Thoracic aorta (tissue), 2 donors: ENCODE results near the gene SELENOO. TPM values are rescaled to one million over a fixed set of nuclear protein-coding genes. Genes with fewer than 3 reads are reported as not detected.

Experiments used
- ATAC-seq: fragments of 150-250 bp; one replicate; pipeline ENCODE4 v1.8.0; 2017; ENCODE audit warnings: low read depth; ENCODE audit not compliant: insufficient number of reproducible peaks, low FRiP score
- DNase-seq: peaks from one replicate; pipeline ENCODE4 v3.0.0-alpha.2; 2020; ENCODE audit warnings: low spot score
- H3K27ac ChIP-seq, 2 donors: fragments of 200-600 bp; sonication (generic); 1 replicate in 1 of 2; 2 replicates in 1 of 2; pipeline ENCODE4 v1.5.1; 2016; ENCODE audit warnings: mild to moderate bottlenecking in 2 of 2, moderate library complexity in 2 of 2
- H3K27me3 ChIP-seq: fragments of 200-600 bp; sonication (generic); replicated peaks from 2 replicates; pipeline ENCODE4 v1.6.0; 2016; ENCODE audit warnings: mild to moderate bottlenecking; ENCODE audit not compliant: insufficient read depth
- H3K36me3 ChIP-seq: fragments of 200-600 bp; sonication (generic); one replicate; pipeline ENCODE4 v1.5.1; 2016
- H3K4me1 ChIP-seq, 2 donors: fragments of 200-600 bp; sonication (generic); 1 replicate in 1 of 2; 2 replicates in 1 of 2; pipeline versions ENCODE4 v1.5.1 to v1.6.0; 2016; ENCODE audit warnings: low read depth in 2 of 2, mild to moderate bottlenecking in 1 of 2; ENCODE audit not compliant: control insufficient read depth in 1 of 2
- H3K4me3 ChIP-seq: fragments of 200-600 bp; sonication (generic); 2 replicates; pipeline ENCODE4 v1.5.1; 2016; ENCODE audit warnings: mild to moderate bottlenecking
- H3K9me3 ChIP-seq: fragments of 200-600 bp; sonication (generic); 2 replicates; pipeline ENCODE4 v1.5.1; 2016
- CTCF ChIP-seq: fragments of 200-600 bp; sonication (generic); IDR thresholded peaks from one replicate; pipeline ENCODE4 v1.5.1; 2019; ENCODE audit warnings: antibody characterized with exemption
- total RNA-seq, 2 donors: library from RNA; depleted of rRNA; stranded (reverse); fragments of >200 nt; gene quantifications; one replicate each; pipeline versions ENCODE4 v1.1.0 to v1.2.3, GENCODE V29; 2016

Gene SELENOO
- total RNA-seq, 2 donors from 2014 or later: 25.6 to 41.0 TPM

DNA sequence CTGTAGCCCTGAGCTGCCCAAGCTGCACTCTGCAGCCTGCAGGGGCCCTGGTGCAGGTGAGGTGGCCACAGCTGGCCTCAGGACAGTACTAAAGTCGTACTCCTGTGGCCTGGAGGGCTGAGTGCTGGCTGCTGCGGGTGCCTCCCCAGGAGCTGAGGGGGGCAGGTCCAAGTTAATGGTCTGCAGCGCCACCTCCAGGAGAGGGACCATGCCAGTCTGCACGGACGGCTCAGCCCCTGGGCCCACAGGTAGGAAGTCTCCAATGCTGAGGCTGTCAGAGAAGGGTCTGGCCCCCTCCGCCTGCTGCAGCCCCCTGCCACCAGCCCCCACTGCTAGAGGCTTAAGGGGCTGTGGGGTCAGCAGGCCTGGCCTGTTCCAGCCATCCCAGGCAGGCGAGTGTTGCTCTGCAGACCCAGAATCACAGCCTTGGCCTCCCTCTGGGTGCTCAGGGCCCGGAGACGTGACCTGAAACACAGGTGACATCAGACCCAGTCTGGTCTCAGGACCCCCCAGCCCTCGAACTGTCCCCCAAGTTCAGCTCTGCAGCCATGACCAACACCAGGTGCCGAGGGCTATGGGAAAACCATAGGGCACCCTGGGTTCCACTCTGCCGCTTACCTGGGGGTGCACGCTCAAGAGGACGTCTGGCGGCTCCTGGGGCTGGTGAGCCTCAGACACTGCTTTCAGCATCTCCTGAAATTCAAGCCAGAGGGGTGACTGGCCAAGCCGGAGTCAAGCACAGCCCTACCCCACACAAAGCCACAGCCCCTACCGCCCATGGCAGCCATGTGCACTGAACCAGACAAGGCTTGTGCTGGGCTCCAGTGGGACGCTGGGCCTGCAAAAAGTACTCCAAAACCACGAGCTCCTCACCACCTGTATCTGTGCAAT, 20.8 kb downstream of the SELENOO start:
- H3K4me1 ChIP-seq: no peaks in the 10 kb centered on the region
- no peak for ATAC-seq
- no peak for DNase-seq
- no peak overlapping the region for H3K27ac ChIP-seq
- TF ChIP-seq CTCF: no peak
- H3K27me3 ChIP-seq: no peaks in the 10 kb centered on the region
- no peak overlapping the region for H3K4me3 ChIP-seq
- no peaks in the 10 kb centered on the region for H3K9me3 ChIP-seq
- H3K36me3 ChIP-seq: peaks cover 68% of the 10 kb centered on the region

DNA sequence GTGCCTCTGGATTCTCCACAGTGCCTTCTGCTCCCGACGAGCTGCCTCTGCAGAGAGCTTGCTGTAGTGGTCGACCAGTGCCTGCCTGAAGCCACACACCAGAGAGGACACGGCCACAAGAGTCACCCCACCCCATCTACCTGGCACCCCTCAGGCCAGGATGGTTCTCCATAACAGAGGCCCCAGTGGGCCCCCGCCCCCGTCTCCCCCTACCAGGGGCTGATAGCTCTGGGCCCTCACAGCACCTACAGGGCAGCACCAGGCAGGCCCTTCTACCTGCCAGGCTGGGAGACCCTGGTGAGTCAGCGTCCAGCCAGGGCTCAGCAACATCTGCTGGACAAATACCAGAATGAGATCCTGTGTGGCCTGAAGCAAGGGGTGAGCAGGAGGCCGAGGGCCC, 21.7 kb downstream of the SELENOO start:
- Histone ChIP-seq H3K36me3 (peaks cover 64% of the 10 kb centered on the region), H3K27me3 (no peaks in the 10 kb centered on the region), H3K4me1 (no peaks in the 10 kb centered on the region), H3K27ac (no peak overlapping the region), H3K9me3 (no peaks in the 10 kb centered on the region), H3K4me3 (no peak overlapping the region)
- no peak for ATAC-seq
- TF ChIP-seq CTCF: no peak
- no peak for DNase-seq

GRCh38 chr22:50224071-50224470, 23.3 kb downstream of the SELENOO start:
- H3K9me3 ChIP-seq: no peaks in the 10 kb centered on the region
- H3K36me3 ChIP-seq: peaks cover 59% of the 10 kb centered on the region
- H3K27ac ChIP-seq: no peak overlapping the region
- no peaks in the 10 kb centered on the region for H3K4me1 ChIP-seq
- H3K27me3 ChIP-seq: no peaks in the 10 kb centered on the region
- ATAC-seq: no peak
- TF ChIP-seq CTCF: no peak
- no peak overlapping the region for H3K4me3 ChIP-seq
- DNase-seq: no peak

DNA sequence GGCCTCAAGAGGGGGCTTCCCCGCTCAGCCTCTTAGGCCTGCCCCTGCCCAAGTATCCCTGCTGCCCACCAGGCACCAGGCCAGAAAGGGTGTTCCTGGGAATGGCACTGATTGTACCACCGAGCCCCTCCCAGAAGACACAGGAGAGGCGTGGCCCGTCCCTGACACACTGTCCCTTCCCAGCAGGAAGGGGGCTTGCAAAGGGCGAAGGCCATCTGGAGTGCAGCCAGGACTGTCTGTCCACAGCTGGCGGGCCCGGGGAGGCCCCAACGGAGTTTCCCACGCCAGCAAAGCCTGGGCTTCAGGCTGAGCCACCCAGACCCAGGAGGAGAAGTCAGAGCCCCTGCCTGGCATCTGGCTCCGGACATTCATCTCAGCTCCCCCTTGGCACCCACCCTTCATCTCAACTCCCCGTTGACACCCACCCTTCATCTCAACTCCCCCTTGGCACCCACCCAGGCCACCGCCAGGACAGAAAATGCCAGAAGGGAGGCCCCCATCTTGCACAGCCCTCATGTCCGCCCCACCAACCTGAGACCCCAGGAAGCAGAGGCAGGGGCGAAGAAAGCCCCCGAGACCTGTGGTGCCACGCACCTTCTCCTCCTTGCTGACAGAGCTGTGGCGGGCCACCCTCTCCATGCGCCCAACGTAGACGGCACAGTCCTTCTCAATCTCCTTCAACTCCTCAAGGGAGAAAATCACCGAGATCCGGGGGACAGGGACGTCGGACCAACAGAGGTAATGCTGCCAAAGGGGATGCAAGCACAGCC, 24.6 kb downstream of the SELENOO start:
- H3K27ac ChIP-seq: no peak overlapping the region
- H3K4me3 ChIP-seq: no peak overlapping the region
- peaks cover 57% of the 10 kb centered on the region for H3K36me3 ChIP-seq
- ATAC-seq (no peak), DNase-seq (no peak)
- H3K27me3 ChIP-seq: no peaks in the 10 kb centered on the region
- H3K9me3 ChIP-seq: no peaks in the 10 kb centered on the region
- TF ChIP-seq CTCF: no peak
- H3K4me1 ChIP-seq: no peaks in the 10 kb centered on the region

- Histone ChIP-seq H3K36me3 (peaks cover 52% of the 10 kb centered on the region), H3K9me3 (no peaks in the 10 kb centered on the region), H3K4me1 (no peaks in the 10 kb centered on the region), H3K27ac (no peak overlapping the region), H3K4me3 (no peak overlapping the region), H3K27me3 (no peaks in the 10 kb centered on the region)
- ATAC-seq (no peak), DNase-seq (no peak)
- no peak for TF ChIP-seq CTCF
Observed at GRCh38 chr22:50226063-50226874, 25.5 kb downstream of the SELENOO start.
